HL-60 (cell line): ENCODE measurements around the gene HSDL1.

ENCODE experiments used
- DNase-seq, 2 experiments: peaks; one replicate each; pipeline ENCODE4 v3.0.0-alpha.2; 2010 to 2020; ENCODE audit warnings: low read depth in 1 of 2, low spot score in 1 of 2
- H3K27ac ChIP-seq: fragments of 250-450 bp; sonication (Bioruptor Pico); replicated peaks from 2 replicates; pipeline ENCODE4 v1.5.1; 2020; ENCODE audit warnings: mild to moderate bottlenecking, moderate library complexity
- H3K27me3 ChIP-seq: fragments of 250-450 bp; sonication (Bioruptor Pico); 2 replicates; pipeline ENCODE4 v1.5.1; 2021; ENCODE audit warnings: mild to moderate bottlenecking, moderate library complexity; ENCODE audit not compliant: insufficient read depth, poor library complexity, severe bottlenecking
- H3K4me3 ChIP-seq: replicated peaks from 2 replicates; pipeline ENCODE4 v1.5.1; 2011; ENCODE audit warnings: mild to moderate bottlenecking, control low read depth, low read length; ENCODE audit not compliant: insufficient read depth
- GABPA ChIP-seq: IDR thresholded peaks from 2 replicates; pipeline ENCODE4 v1.6.1; 2012; ENCODE audit warnings: low read depth
- POLR2AphosphoS5 ChIP-seq: IDR thresholded peaks from 2 replicates; pipeline ENCODE4 v1.6.1; 2012; ENCODE audit warnings: low read depth
- SPI1 ChIP-seq: IDR thresholded peaks from 2 replicates; pipeline ENCODE4 v1.6.1; 2012; ENCODE audit warnings: low read depth, mild to moderate bottlenecking, borderline replicate concordance
- TF ChIP-seq, protein P1 (sequence below): IDR thresholded peaks from one replicate; pipeline ENCODE4 v1.5.1; 2011; ENCODE audit warnings: low read length, control low read depth, inconsistent platforms; ENCODE audit not compliant: insufficient read depth
- TF ChIP-seq, protein P2 (sequence below): IDR thresholded peaks from 2 replicates; pipeline ENCODE4 v1.6.1; 2012; ENCODE audit warnings: low read depth; ENCODE audit not compliant: insufficient replicate concordance

The HSDL1 gene

DNA sequence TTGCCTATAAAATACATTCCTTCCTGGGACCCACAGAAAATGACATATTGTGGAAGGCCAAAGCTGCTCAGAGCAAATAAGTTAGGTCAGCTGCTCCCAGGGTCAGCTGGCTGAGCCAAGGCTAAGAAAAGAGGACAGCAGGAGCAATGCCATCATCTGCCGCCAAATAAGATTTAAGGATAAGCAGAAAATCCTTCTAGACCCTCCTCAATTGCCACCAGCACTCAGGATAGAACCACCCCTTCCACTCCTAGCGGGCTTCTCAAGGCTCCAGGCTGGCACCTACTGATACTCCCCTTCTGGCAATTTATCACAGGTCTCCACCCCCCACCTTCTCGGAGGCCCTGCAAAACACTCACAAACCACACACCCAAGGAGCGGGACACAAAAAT, 51.1 kb downstream of the HSDL1 start:
- H3K4me3 ChIP-seq: no peak overlapping the region
- DNase-seq: no peak
- TF ChIP-seq SPI1: no peak
- TF ChIP-seq, protein P1, sequence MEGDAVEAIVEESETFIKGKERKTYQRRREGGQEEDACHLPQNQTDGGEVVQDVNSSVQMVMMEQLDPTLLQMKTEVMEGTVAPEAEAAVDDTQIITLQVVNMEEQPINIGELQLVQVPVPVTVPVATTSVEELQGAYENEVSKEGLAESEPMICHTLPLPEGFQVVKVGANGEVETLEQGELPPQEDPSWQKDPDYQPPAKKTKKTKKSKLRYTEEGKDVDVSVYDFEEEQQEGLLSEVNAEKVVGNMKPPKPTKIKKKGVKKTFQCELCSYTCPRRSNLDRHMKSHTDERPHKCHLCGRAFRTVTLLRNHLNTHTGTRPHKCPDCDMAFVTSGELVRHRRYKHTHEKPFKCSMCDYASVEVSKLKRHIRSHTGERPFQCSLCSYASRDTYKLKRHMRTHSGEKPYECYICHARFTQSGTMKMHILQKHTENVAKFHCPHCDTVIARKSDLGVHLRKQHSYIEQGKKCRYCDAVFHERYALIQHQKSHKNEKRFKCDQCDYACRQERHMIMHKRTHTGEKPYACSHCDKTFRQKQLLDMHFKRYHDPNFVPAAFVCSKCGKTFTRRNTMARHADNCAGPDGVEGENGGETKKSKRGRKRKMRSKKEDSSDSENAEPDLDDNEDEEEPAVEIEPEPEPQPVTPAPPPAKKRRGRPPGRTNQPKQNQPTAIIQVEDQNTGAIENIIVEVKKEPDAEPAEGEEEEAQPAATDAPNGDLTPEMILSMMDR: no peak
- TF ChIP-seq GABPA: no peak
- no peak for TF ChIP-seq POLR2AphosphoS5
- TF ChIP-seq, protein P2, sequence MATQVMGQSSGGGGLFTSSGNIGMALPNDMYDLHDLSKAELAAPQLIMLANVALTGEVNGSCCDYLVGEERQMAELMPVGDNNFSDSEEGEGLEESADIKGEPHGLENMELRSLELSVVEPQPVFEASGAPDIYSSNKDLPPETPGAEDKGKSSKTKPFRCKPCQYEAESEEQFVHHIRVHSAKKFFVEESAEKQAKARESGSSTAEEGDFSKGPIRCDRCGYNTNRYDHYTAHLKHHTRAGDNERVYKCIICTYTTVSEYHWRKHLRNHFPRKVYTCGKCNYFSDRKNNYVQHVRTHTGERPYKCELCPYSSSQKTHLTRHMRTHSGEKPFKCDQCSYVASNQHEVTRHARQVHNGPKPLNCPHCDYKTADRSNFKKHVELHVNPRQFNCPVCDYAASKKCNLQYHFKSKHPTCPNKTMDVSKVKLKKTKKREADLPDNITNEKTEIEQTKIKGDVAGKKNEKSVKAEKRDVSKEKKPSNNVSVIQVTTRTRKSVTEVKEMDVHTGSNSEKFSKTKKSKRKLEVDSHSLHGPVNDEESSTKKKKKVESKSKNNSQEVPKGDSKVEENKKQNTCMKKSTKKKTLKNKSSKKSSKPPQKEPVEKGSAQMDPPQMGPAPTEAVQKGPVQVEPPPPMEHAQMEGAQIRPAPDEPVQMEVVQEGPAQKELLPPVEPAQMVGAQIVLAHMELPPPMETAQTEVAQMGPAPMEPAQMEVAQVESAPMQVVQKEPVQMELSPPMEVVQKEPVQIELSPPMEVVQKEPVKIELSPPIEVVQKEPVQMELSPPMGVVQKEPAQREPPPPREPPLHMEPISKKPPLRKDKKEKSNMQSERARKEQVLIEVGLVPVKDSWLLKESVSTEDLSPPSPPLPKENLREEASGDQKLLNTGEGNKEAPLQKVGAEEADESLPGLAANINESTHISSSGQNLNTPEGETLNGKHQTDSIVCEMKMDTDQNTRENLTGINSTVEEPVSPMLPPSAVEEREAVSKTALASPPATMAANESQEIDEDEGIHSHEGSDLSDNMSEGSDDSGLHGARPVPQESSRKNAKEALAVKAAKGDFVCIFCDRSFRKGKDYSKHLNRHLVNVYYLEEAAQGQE: no peak
- no peak overlapping the region for H3K27ac ChIP-seq
- H3K27me3 ChIP-seq: no peaks in the 10 kb centered on the region

DNA sequence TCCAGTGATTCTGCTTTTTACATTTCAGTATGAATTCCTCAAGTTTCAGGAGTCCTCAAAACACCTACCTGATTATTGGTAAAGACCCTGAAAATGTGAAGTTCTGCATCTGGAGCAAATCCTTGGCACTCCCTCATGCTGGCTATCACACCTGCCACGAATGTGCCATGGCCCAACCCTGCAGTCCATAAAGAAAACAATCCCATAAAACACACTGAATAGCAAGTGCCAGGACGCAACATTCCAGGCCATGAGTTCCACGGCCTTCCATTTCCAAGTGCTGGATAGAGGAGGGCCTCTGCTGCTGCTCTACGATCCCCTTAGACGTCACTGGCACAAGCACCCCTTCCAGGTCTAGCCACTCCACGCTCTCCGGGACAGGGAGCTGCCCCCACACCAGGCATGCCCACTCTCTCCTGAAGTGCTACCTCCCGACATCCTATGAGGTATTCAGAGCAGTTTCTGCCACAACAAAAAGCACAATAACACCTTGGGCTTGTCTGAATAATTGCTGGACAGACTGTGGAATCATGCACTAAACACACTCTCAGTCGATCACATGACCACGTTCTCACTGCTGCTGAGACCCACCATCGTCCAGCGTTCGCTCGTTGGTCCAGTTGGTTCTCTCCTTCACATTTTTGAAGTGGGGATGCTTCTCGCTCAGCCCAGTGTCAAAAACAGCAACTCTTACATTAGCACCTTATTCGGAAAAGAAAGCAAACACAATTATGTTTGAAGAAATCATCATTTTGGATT, 51.7 kb downstream of the HSDL1 start:
- Histone ChIP-seq H3K4me3 (no peak overlapping the region), H3K27me3 (no peaks in the 10 kb centered on the region), H3K27ac (no peak overlapping the region)
- DNase-seq: no peak
- TF ChIP-seq GABPA (no peak), POLR2AphosphoS5 (no peak), SPI1 (no peak)
- TF ChIP-seq, protein P1: no peak
- TF ChIP-seq, protein P2: no peak

DNA sequence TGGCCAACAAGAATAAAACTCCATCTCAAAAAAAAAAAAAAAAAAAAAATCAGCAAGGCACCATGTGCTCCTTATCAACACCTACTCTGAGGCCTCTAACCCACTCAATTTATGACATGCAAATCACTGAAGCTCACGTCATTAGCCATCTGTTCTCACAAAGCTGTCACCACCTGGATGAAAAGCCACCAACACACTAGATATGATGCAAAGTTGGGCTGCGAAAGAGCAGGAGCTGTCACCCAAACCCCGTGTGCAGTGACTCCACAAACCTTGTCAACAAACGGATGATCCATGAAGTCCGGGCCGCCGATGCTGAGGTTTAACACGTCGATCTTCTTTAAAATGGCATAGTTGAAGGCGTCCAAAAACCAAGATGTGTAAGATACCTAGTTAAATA, 53.5 kb downstream of the HSDL1 start:
- TF ChIP-seq, protein P2: no peak
- TF ChIP-seq, protein P1: no peak
- TF ChIP-seq GABPA (no peak), SPI1 (no peak), POLR2AphosphoS5 (no peak)
- H3K27me3 ChIP-seq: no peaks in the 10 kb centered on the region
- no peak overlapping the region for H3K4me3 ChIP-seq
- no peak overlapping the region for H3K27ac ChIP-seq
- DNase-seq: no peak
